NCI-H1092 treated with DMSO at 0.1 percent for 48 hours (cell line): Measurements from ENCODE around the gene FOXB2.

ENCODE experiments used
- DNase-seq: peaks from one replicate; lab custom pipeline; 2025; lab: John Stamatoyannopoulos, UW

FOXB2 gene

GRCh38 chr9:77063645-77064285 is 44.3 kb downstream of the FOXB2 start:
- DNase-seq: no peak

GRCh38 chr9:77066388-77066787 is 46.9 kb downstream of the FOXB2 start:
- no peak for DNase-seq
